Jurkat, Clone E6-1 (cell line): ENCODE data around the gene HBP1.

Source experiments
- DNase-seq: peaks from one replicate; pipeline ENCODE4 v3.0.0-alpha.2; 2011; ENCODE audit warnings: low read depth, low spot score
- H3K4me3 ChIP-seq: 2 replicates; pipeline ENCODE4 v1.5.1; 2011; ENCODE audit warnings: mild to moderate bottlenecking, low read length, control low read depth, moderate library complexity

Gene HBP1

GRCh38 chr7:107179326-107180164, 10.7 kb downstream of the HBP1 start:
- no peak overlapping the region for H3K4me3 ChIP-seq

DNA sequence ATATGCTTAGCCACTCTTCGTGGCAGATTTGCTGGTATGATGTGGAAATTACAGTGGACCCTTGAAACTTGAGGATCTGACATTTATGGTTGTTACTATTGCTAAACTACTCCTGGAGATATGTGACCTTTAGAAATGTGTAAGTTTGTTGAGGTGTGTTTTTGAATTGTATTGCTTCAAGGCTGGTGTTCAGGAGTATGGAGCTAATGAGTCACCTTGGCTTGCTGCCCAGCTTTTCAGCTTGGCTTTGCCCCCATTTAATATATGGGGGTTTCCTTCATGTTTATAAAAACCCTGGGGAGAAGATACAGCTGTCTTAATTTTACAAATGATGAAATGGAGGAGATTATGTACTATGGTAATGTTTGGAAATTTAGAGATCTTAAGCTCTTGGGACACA, 11.6 kb downstream of the HBP1 start:
- no peak for DNase-seq
- H3K4me3 ChIP-seq = no peak overlapping the region

More at GRCh38 chr7:107179326-107180164, 10.7 kb downstream of the HBP1 start:
- DNase-seq = no peak

DNA sequence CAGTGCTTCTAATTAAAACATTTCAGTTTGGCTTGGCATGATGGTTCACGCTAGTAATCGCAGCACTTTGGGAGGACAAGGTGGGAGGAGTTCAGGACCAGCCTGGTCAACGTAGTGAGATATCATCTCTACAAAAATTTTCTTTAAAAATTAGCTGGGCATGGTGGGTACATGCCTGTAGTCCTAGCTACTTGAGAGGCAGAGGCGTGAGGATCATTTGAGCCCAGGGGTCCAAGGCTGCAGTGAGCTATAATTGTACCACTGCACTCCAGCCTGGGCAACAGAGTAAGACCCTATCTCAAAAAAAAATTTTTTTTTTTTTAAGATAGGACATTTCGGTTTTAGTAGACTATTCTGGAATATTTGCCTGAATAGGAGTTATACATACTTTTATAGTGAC, 12.4 kb downstream of the HBP1 start:
- no peak for DNase-seq
- H3K4me3 ChIP-seq = no peak overlapping the region

DNA sequence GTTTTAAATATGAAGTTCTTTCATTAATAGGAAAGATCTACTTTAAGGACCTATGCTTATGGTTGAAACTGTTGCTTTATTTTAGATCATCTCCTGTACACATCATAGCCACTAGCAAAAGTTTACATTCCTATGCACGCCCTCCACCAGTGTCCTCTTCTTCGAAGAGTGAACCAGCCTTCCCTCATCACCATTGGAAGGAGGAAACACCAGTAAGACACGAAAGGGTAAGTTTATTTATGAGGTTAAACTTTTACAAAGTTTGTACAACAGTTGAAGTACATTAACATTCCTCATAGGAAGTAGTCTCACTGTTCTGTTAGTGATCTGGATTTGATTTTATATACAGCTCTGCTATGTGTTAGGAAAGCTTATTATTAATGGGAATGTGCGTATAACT, 16.9 kb downstream of the HBP1 start:
- DNase-seq = no peak
- no peak overlapping the region for H3K4me3 ChIP-seq

DNA sequence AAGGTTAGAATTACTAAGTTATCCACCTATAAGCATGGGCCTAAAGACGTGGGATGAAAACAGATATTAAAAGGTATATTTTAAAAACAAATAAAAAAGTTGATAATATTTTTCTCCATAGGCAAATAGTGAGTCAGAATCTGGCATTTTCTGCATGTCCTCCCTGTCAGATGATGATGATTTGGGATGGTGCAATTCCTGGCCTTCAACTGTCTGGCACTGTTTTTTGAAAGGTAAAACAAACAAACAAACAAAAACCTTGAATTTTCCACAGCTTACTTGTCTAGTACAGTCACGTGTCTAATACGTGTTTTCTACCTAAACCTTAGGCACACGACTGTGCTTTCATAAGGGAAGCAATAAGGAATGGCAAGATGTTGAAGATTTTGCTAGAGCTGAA, 17.4 kb downstream of the HBP1 start:
- no peak overlapping the region for H3K4me3 ChIP-seq
- DNase-seq = no peak

DNA sequence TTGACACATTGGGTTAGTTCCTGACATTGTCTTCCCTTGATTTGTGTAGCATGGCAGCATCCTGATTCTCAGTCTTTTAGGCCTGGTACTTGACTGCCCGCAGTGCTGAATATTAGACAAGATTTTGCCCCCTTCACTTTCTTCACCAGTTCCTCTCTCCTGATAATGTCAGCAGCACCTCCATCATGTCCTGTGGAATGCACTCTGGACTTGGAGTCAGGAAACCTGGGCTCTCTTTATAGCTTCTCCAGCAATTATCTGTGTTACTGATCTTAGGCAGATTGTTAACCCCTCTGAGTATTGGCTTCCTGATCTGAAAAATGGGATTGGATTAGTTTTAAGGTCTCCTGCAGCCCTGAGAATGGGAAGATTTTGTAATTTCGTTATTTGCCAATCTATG, 19.0 kb downstream of the HBP1 start:
- H3K4me3 ChIP-seq = no peak overlapping the region
- DNase-seq = no peak

DNA sequence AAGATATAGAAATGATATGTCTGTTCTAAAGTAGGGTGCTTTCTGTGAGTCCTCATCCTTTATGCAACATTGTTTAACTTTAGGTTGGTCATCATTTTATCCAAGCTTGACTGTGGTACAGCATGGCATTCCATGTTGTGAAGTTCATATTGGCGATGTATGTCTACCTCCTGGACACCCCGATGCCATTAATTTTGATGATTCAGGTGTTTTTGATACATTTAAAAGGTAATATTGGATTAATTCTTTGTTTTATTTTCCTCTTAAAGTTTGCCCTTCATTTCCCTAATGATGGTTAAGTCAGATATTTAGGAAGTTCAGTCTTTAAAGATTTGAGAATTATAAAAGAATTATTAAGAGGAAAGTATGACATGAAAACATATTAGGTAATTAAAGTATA, 21.3 kb downstream of the HBP1 start:
- no peak overlapping the region for H3K4me3 ChIP-seq
- DNase-seq = no peak

- no peak for DNase-seq
- no peak overlapping the region for H3K4me3 ChIP-seq
Measured at GRCh38 chr7:107194052-107194451, 25.2 kb downstream of the HBP1 start.

DNA sequence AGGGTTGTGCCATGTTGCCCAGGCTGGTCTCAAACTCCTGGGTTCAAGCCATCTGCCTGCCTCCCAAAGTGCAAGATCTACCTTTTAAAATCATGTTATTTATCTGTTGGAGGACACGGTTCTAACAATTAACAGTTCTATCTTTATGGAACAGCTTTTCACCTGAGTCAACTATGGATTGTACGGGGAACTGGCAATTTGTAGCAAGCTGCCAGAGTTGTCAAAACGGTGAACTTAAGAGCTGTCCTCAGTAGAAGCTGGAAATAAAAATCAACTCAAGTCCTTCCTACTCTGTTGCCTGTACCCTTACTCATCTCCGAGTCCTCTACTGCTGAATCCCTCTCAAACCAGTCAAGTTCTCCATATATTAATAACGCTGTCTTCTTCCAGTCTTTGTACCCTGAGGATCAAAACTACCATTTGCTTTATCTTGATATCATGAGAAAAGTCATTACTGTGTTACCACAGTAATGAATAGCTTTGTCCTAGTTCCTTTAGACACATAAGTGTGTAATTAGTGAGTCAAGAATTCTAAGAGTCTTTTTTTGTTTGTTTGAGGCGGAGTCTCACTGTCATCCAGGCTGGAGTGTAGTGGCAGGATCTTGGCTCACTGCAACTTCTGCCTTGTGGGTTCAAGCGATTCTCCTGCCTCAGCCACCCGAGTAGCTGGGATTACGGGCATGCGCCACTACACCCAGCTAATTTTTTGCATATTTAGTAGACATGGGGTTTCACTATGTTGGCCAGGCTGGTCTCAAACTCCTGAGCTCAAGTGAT, 28.2 kb downstream of the HBP1 start:
- no peak overlapping the region for H3K4me3 ChIP-seq
- no peak for DNase-seq

GRCh38 chr7:107201795-107202450, 33.1 kb downstream of the HBP1 start:
- DNase-seq = peak; percentile 4
- no peak overlapping the region for H3K4me3 ChIP-seq

DNA sequence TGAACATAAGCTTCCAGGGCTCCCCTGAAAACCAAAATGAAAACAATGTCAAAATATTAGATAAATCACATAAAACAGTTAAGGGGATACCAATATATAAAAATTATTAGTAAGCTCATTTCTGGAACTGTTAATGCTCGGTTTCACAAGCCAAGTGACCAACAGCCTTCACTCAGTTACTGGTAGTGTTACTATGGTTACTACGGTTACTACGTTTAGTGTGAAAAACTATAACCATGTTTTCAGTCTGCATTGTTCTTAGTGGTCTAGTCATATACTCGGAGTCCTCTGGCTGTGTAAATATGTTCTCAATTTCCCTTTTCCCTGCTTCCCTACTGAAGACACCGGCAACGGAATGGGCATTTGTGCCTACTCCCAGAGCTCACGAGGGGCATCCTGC, 34.8 kb downstream of the HBP1 start:
- H3K4me3 ChIP-seq = no peak overlapping the region
- DNase-seq = no peak

- no peak for DNase-seq
- H3K4me3 ChIP-seq = no peak overlapping the region
Measured at GRCh38 chr7:107206136-107206535, 37.3 kb downstream of the HBP1 start.

- H3K4me3 ChIP-seq = no peak overlapping the region
- no peak for DNase-seq
Measured at GRCh38 chr7:107206706-107207105, 37.9 kb downstream of the HBP1 start.

- H3K4me3 ChIP-seq = no peak overlapping the region
Measured at GRCh38 chr7:107207459-107207858, 38.7 kb downstream of the HBP1 start.

DNA sequence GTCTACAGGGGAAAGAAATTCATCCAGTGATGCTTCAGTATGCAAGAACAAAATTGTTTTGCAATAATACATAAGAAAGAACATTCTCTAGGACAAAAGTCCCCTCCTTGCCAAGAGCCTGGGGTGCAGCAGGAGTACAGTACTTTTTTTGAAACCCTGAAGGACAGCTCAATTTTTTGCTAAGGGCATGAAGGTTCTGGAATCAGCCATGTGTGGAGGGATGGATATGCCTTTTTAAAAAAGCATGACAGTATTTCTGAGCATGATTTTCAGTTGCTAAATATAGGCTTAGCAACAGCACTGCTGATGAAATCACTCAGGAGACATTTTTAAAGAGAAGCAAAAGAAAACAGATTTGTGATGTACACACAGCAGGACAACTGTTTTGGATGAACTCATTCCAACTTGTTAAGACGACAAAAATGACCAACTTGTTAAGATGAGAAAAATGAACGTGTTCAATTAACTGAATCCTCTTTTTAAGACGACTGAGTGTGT, 39.3 kb downstream of the HBP1 start:
- H3K4me3 ChIP-seq = no peak overlapping the region
- no peak for DNase-seq

More at GRCh38 chr7:107207459-107207858, 38.7 kb downstream of the HBP1 start:
- no peak for DNase-seq

DNA sequence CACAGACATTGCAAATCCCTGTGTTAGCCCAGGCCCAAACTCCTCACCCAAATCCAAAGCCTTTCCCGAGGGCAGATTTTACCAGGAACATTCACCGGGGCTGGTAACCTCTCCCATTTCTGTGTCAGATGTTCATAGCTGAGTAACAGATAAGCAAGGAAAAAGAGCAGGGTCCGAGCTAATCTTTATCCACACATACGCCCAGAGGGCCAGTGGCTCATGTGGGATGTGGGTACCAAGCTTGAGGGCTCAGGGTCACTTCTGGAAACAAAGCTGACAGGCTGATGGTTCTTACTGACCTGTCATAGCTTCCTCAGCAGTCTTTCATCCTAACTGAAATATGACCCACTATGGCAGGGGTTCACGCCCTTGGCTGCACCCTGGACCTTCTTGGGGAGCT, 39.8 kb downstream of the HBP1 start:
- no peak for DNase-seq
- H3K4me3 ChIP-seq = no peak overlapping the region

DNA sequence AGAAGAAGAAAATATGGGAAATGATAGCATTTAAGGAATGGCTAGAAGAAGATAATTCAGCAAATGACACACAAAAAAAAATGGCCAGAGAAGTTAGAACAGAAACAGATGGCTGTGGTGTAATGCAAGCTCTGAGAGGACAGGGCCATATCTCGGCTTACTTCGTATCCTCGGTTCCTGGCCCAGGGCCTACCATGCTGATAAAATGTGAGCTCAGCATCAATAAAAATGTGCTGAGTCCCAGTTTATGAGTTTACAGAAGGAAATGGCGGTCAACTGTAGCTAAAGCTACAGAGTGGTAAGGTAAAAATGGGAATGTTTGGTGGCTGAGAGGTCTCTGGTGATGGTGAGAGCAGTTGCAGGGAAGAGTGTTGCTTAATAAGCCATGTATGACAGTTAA, 40.8 kb downstream of the HBP1 start:
- no peak for DNase-seq
- no peak overlapping the region for H3K4me3 ChIP-seq

GRCh38 chr7:107210400-107210799, 41.6 kb downstream of the HBP1 start:
- H3K4me3 ChIP-seq = no peak overlapping the region
- no peak for DNase-seq

GRCh38 chr7:107212725-107213124, 43.9 kb downstream of the HBP1 start:
- DNase-seq = no peak
- no peak overlapping the region for H3K4me3 ChIP-seq
